ENCODE measurements around the gene KPNA1. TPM values are rescaled to one million over a fixed set of nuclear protein-coding genes. Genes with fewer than 3 reads are reported as not detected.

The KPNA1 gene
- total RNA-seq, 1 experiment from 2014 or later, result 78.5 TPM

GRCh38 chr3:122374034-122374433, 140.7 kb downstream of the KPNA1 start:
- CTCF ChIA-PET, result no interaction called here
- no peaks in the 10 kb centered on the region for H3K27me3 Mint-ChIP-seq (ENCODE audit: unreplicated experiment)
- H3K36me3 Mint-ChIP-seq (ENCODE audit: insufficient read depth, unreplicated experiment), result peaks cover 4% of the 10 kb centered on the region
- H3K27ac Mint-ChIP-seq (ENCODE audit: unreplicated experiment), result no peak overlapping the region
- no peak overlapping the region for H3K4me3 Mint-ChIP-seq (ENCODE audit: low read depth, unreplicated experiment)
- DNase-seq, result no peak
- no peaks in the 10 kb centered on the region for H3K9me3 Mint-ChIP-seq (ENCODE audit: low read depth, unreplicated experiment)
- no peak for TF ChIP-seq CTCF (IDR thresholded peaks at IDR 0.05; ENCODE audit: unreplicated experiment)
- H3K4me1 Mint-ChIP-seq (ENCODE audit: low read depth, unreplicated experiment), result no peaks in the 10 kb centered on the region
- intact Hi-C loops (cut with micrococcal nuclease; ENCODE audit: unreplicated experiment), result no loop called here
- no TSS peak for BruUV-seq (replicated peaks)

Other genes starting within 250 kb of the KPNA1 start
- gene CSTA, start 189.7 kb downstream of the KPNA1 start, total RNA-seq (2022), result not detected in 2 replicates
- gene MIX23, start 131.7 kb downstream of the KPNA1 start, total RNA-seq (2022), result 39.6 and 50.9 TPM in 2 replicates
- 34.3 and 38.0 TPM in 2 replicates for gene FAM162A, start 130.8 kb downstream of the KPNA1 start, total RNA-seq (2022)
- 7.2 and 7.9 TPM in 2 replicates for gene WDR5B, start 98.9 kb downstream of the KPNA1 start, total RNA-seq (2022)
- gene PARP9, start 49.4 kb upstream of the KPNA1 start, total RNA-seq (2022), result 71.2 and 128 TPM in 2 replicates
- 73.9 and 121 TPM in 2 replicates for gene DTX3L, start 49.4 kb upstream of the KPNA1 start, total RNA-seq (2022)
- gene PARP15, start 62.7 kb upstream of the KPNA1 start, total RNA-seq (2022), result 3.4 and 3.6 TPM in 2 replicates
- gene PARP14, start 165.9 kb upstream of the KPNA1 start, total RNA-seq (2022), result 95.5 and 168 TPM in 2 replicates

All from Calu3 (cell line).